SK-N-SH treated with all-trans-retinoic acid at 6 μM for 48 hours (cell line): ENCODE measurements around the gene RASGRF2.

Experiments used
- ARNTL ChIP-seq: fragments of 450-650 bp; formaldehyde crosslinking; IDR thresholded peaks from 2 replicates; pipeline ENCODE4 v1.5.0; 2020; ENCODE audit warnings: low read depth, mild to moderate bottlenecking, moderate library complexity, borderline replicate concordance
- ESRRG ChIP-seq: fragments of 250-450 bp; sonication (Bioruptor Pico); IDR thresholded peaks from 2 replicates; pipeline ENCODE4 v1.6.1; 2021; ENCODE audit warnings: mild to moderate bottlenecking
- ISL1 ChIP-seq: fragments of 250-450 bp; sonication (Bioruptor Pico); IDR thresholded peaks from 2 replicates; pipeline ENCODE4 v2.1.2; 2022; ENCODE audit warnings: mild to moderate bottlenecking, moderate library complexity
- PPARA ChIP-seq: fragments of 250-450 bp; sonication (Bioruptor Pico); IDR thresholded peaks from 2 replicates; pipeline ENCODE4 v1.5.0; 2020; ENCODE audit warnings: mild to moderate bottlenecking, borderline replicate concordance
- RARB ChIP-seq: fragments of 250-450 bp; sonication (Bioruptor Pico); IDR thresholded peaks from 2 replicates; pipeline ENCODE4 v1.8.0; 2021; ENCODE audit warnings: mild to moderate bottlenecking, moderate library complexity
- SNAI2 ChIP-seq: fragments of 250-450 bp; sonication (Bioruptor Pico); IDR thresholded peaks from 2 replicates; pipeline ENCODE4 v1.5.0; 2020; ENCODE audit warnings: mild to moderate bottlenecking, moderate library complexity
- ZFP3 ChIP-seq: fragments of 250-450 bp; sonication (Bioruptor Pico); IDR thresholded peaks from 2 replicates; pipeline ENCODE4 v1.5.0; 2020; ENCODE audit warnings: mild to moderate bottlenecking, moderate library complexity
- ZFP30 ChIP-seq: fragments of 450-650 bp; formaldehyde crosslinking; IDR thresholded peaks from 2 replicates; pipeline ENCODE4 v1.5.0; 2022; ENCODE audit warnings: mild to moderate bottlenecking, moderate library complexity
- TF ChIP-seq, protein P1 (sequence below): fragments of 250-450 bp; sonication (Bioruptor Pico); IDR thresholded peaks from 2 replicates; pipeline ENCODE4 v1.5.1; 2020; ENCODE audit warnings: low read depth, mild to moderate bottlenecking, moderate library complexity
- TF ChIP-seq, protein P2 (sequence below): fragments of 250-450 bp; sonication (Bioruptor Pico); IDR thresholded peaks from 2 replicates; pipeline ENCODE4 v1.5.1; 2021; ENCODE audit warnings: mild to moderate bottlenecking, moderate library complexity

DNA sequence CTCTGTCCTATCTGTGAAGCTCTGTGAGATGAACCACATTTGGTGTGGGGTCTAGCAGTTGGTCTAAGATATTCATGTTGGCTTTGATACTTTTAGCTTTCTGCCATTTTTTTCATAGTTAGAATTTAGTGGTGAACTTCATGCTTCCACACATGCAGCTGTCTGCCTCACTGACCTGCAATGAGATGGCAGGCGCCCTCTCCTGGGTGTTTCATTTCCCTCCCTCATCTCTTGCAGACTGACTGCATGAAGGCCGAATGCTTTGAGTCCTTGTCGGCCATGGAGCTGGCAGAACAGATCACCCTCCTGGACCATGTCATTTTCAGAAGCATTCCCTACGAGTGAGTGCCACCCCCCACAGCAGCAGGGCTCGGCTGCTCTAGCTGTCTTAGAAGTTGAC lies 246.8 kb downstream of the RASGRF2 start:
- no peak for TF ChIP-seq ISL1
- TF ChIP-seq, protein P1, sequence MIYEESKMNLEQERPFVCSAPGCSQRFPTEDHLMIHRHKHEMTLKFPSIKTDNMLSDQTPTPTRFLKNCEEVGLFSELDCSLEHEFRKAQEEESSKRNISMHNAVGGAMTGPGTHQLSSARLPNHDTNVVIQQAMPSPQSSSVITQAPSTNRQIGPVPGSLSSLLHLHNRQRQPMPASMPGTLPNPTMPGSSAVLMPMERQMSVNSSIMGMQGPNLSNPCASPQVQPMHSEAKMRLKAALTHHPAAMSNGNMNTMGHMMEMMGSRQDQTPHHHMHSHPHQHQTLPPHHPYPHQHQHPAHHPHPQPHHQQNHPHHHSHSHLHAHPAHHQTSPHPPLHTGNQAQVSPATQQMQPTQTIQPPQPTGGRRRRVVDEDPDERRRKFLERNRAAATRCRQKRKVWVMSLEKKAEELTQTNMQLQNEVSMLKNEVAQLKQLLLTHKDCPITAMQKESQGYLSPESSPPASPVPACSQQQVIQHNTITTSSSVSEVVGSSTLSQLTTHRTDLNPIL: no peak
- TF ChIP-seq ESRRG: no peak
- no peak for TF ChIP-seq ZFP30 (CRISPR knock-in tag)
- TF ChIP-seq, protein P2, sequence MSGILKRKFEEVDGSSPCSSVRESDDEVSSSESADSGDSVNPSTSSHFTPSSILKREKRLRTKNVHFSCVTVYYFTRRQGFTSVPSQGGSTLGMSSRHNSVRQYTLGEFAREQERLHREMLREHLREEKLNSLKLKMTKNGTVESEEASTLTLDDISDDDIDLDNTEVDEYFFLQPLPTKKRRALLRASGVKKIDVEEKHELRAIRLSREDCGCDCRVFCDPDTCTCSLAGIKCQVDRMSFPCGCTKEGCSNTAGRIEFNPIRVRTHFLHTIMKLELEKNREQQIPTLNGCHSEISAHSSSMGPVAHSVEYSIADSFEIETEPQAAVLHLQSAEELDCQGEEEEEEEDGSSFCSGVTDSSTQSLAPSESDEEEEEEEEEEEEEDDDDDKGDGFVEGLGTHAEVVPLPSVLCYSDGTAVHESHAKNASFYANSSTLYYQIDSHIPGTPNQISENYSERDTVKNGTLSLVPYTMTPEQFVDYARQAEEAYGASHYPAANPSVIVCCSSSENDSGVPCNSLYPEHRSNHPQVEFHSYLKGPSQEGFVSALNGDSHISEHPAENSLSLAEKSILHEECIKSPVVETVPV (CRISPR knock-in tag): no peak
- TF ChIP-seq ZFP3: no peak
- TF ChIP-seq RARB (CRISPR knock-in tag): no peak
- no peak for TF ChIP-seq ARNTL (CRISPR knock-in tag)
- TF ChIP-seq PPARA (CRISPR knock-in tag): no peak
- no peak for TF ChIP-seq SNAI2 (CRISPR knock-in tag)
